WTC11 (cell line): ENCODE measurements around the gene CARD19. TPM values are rescaled to one million over a fixed set of nuclear protein-coding genes. Genes with fewer than 3 reads are reported as not detected.

ENCODE experiments used
- ATAC-seq: fragments of 200-7000 bp; cut with Tn5 transposase; 2 replicates; pipeline ENCODE4 v1.10.0; 2021; ENCODE audit warnings: mild to moderate bottlenecking, moderate library complexity
- CTCF ChIA-PET: fragments of 300-600 bp; sonication (Branson Sonifier 250); formaldehyde crosslinking; loops from one replicate; lab custom pipeline; 2021; ENCODE audit warnings: antibody characterized with exemption; lab: Charles Lee
- POLR2A ChIA-PET: fragments of 350-600 bp; sonication (Branson Sonifier 250); formaldehyde crosslinking; loops from one replicate; lab custom pipeline; 2021; ENCODE audit warnings: antibody characterized with exemption; lab: Charles Lee
- DNase-seq: peaks from one replicate; pipeline ENCODE4 v3.0.0; 2021; ENCODE audit warnings: low spot score
- H3K27ac Mint-ChIP-seq: 2 replicates; pipeline ENCODE4 v1.8.0; 2021; ENCODE audit warnings: mixed read lengths
- H3K27me3 Mint-ChIP-seq: 2 replicates; pipeline ENCODE4 v1.8.0; 2021; ENCODE audit warnings: low read depth, mild to moderate bottlenecking, moderate library complexity, mixed read lengths
- H3K36me3 Mint-ChIP-seq: 2 replicates; pipeline ENCODE4 v1.8.0; 2021; ENCODE audit warnings: mixed read lengths
- H3K4me1 Mint-ChIP-seq: 2 replicates; pipeline ENCODE4 v1.8.0; 2022; ENCODE audit warnings: mixed read lengths
- H3K4me3 Mint-ChIP-seq: 2 replicates; pipeline ENCODE4 v1.8.0; 2021; ENCODE audit warnings: mild to moderate bottlenecking, moderate library complexity, mixed read lengths
- H3K9me3 Mint-ChIP-seq: 2 replicates; pipeline ENCODE4 v1.8.0; 2021; ENCODE audit warnings: mixed read lengths
- ARID4B ChIP-seq: sonication (generic); formaldehyde crosslinking; IDR thresholded peaks from 2 replicates; pipeline ENCODE4 v1.8.0; 2023; ENCODE audit warnings: missing genetic modification reagents, mild to moderate bottlenecking, borderline replicate concordance
- ATF1 ChIP-seq: sonication (generic); formaldehyde crosslinking; IDR thresholded peaks from 2 replicates; pipeline ENCODE4 v1.8.1; 2023; ENCODE audit warnings: mild to moderate bottlenecking, moderate library complexity, missing genetic modification reagents
- CREB1 ChIP-seq: sonication (generic); formaldehyde crosslinking; IDR thresholded peaks from 2 replicates; pipeline ENCODE4 v1.8.0; 2023; ENCODE audit warnings: mild to moderate bottlenecking, missing genetic modification reagents
- CTCF ChIP-seq: fragments of 200-600 bp; IDR thresholded peaks from 2 replicates; pipeline ENCODE4 v1.8.0; 2022; ENCODE audit warnings: antibody characterized with exemption
- E2F5 ChIP-seq: sonication (generic); formaldehyde crosslinking; IDR thresholded peaks from 2 replicates; pipeline ENCODE4 v1.8.1; 2022; ENCODE audit warnings: mild to moderate bottlenecking, moderate library complexity, missing genetic modification reagents
- HMGA2 ChIP-seq: fragments of 250-450 bp; sonication (Bioruptor Pico); IDR thresholded peaks from 2 replicates; pipeline ENCODE4 v1.4.0; 2021; ENCODE audit warnings: mild to moderate bottlenecking, moderate library complexity
- JUN ChIP-seq: sonication (generic); formaldehyde crosslinking; IDR thresholded peaks from 2 replicates; pipeline ENCODE4 v1.8.0; 2023; ENCODE audit warnings: mild to moderate bottlenecking, missing genetic modification reagents
- KAT7 ChIP-seq: sonication (generic); formaldehyde crosslinking; IDR thresholded peaks from 2 replicates; pipeline ENCODE4 v1.8.1; 2023; ENCODE audit warnings: missing genetic modification reagents, mild to moderate bottlenecking, borderline replicate concordance
- MXD4 ChIP-seq: fragments of 250-450 bp; sonication (Bioruptor Pico); IDR thresholded peaks from 2 replicates; pipeline ENCODE4 v1.8.0; 2021; ENCODE audit warnings: mild to moderate bottlenecking, moderate library complexity, borderline replicate concordance
- MYBL2 ChIP-seq: sonication (generic); formaldehyde crosslinking; IDR thresholded peaks from 2 replicates; pipeline ENCODE4 v1.8.1; 2023; ENCODE audit warnings: mild to moderate bottlenecking, moderate library complexity, missing genetic modification reagents
- NFYB ChIP-seq: sonication (generic); formaldehyde crosslinking; conservative IDR thresholded peaks from 2 replicates; pipeline ENCODE4 v1.8.0; 2022; ENCODE audit warnings: low read depth, missing genetic modification reagents
- NR2C2 ChIP-seq: sonication (generic); formaldehyde crosslinking; IDR thresholded peaks from 2 replicates; pipeline ENCODE4 v1.8.0; 2022; ENCODE audit warnings: mild to moderate bottlenecking, missing genetic modification reagents
- NR3C1 ChIP-seq: sonication (generic); formaldehyde crosslinking; conservative IDR thresholded peaks from 2 replicates; pipeline ENCODE4 v1.8.1; 2023; ENCODE audit warnings: low read depth, mild to moderate bottlenecking, missing genetic modification reagents
- SMAD3 ChIP-seq: sonication (generic); formaldehyde crosslinking; IDR thresholded peaks from 2 replicates; pipeline ENCODE4 v1.8.0; 2022; ENCODE audit warnings: missing genetic modification reagents, mild to moderate bottlenecking, borderline replicate concordance
- SP1 ChIP-seq: sonication (generic); formaldehyde crosslinking; conservative IDR thresholded peaks from 2 replicates; pipeline ENCODE4 v1.8.1; 2022; ENCODE audit warnings: missing genetic modification reagents
- TEAD1 ChIP-seq: sonication (generic); formaldehyde crosslinking; IDR thresholded peaks from 2 replicates; pipeline ENCODE4 v1.8.0; 2022; ENCODE audit warnings: mild to moderate bottlenecking, missing genetic modification reagents
- ZNF121 ChIP-seq: sonication (generic); formaldehyde crosslinking; IDR thresholded peaks from 2 replicates; pipeline ENCODE4 v1.8.0; 2023; ENCODE audit warnings: missing genetic modification reagents
- ZNF138 ChIP-seq: sonication (generic); formaldehyde crosslinking; conservative IDR thresholded peaks from 2 replicates; pipeline ENCODE4 v1.8.1; 2022; ENCODE audit warnings: mild to moderate bottlenecking, moderate library complexity, missing genetic modification reagents
- ZNF219 ChIP-seq: sonication (generic); formaldehyde crosslinking; IDR thresholded peaks from 2 replicates; pipeline ENCODE4 v1.8.0; 2023; ENCODE audit warnings: missing genetic modification reagents, mild to moderate bottlenecking, borderline replicate concordance
- ZNF263 ChIP-seq: sonication (generic); formaldehyde crosslinking; IDR thresholded peaks from 2 replicates; pipeline ENCODE4 v1.8.1; 2022; ENCODE audit warnings: low read depth, mild to moderate bottlenecking, moderate library complexity, missing genetic modification reagents
- total RNA-seq: library from RNA; stranded (reverse); gene quantifications from 3 replicates; pipeline ENCODE4 v1.2.3, GENCODE V29; 2021

The CARD19 gene
- total RNA-seq, 1 experiment from 2014 or later: 34.5 TPM

GRCh38 chr9:93111371-93112115 is 15.5 kb downstream of the CARD19 start:
- H3K9me3 Mint-ChIP-seq: no peaks in the 10 kb centered on the region
- TF ChIP-seq MXD4 (CRISPR knock-in tag) (no peak), CREB1 (CRISPR knock-in tag) (no peak), SP1 (CRISPR knock-in tag) (no peak), HMGA2 (CRISPR knock-in tag) (no peak), JUN (CRISPR knock-in tag) (no peak), ZNF121 (CRISPR knock-in tag) (no peak), E2F5 (CRISPR knock-in tag) (no peak), NFYB (CRISPR knock-in tag) (no peak), MYBL2 (no peak), SMAD3 (CRISPR knock-in tag) (no peak), ATF1 (no peak), TEAD1 (CRISPR knock-in tag) (no peak), ZNF263 (CRISPR knock-in tag) (no peak), ARID4B (no peak), KAT7 (CRISPR knock-in tag) (no peak), ZNF138 (CRISPR knock-in tag) (no peak), NR2C2 (CRISPR knock-in tag) (no peak), CTCF (no peak), NR3C1 (CRISPR knock-in tag) (no peak), ZNF219 (no peak)
- H3K4me1 Mint-ChIP-seq: peaks cover 18% of the 10 kb centered on the region
- ChIA-PET CTCF (interaction anchor here (1.0 to 1.3 kb wide), 2 partner anchors 43 to 108 kb away, joined by 3 to 4 read pairs; no protein-coding TSS in a partner anchor), POLR2A (no interaction called here)
- no peak for ATAC-seq
- no peak for DNase-seq
- H3K27ac Mint-ChIP-seq: no peak overlapping the region
- H3K36me3 Mint-ChIP-seq: no peaks in the 10 kb centered on the region
- H3K4me3 Mint-ChIP-seq: no peak overlapping the region
- H3K27me3 Mint-ChIP-seq: no peaks in the 10 kb centered on the region
